ENCODE measurements around the gene NAA30.
"Not testable (repeated sequence)": the region's sequence is repeated elsewhere in the genome, so short reads cannot be mapped to it uniquely, and the experiment has no call there.

- not testable (repeated sequence) for TF ChIP-seq CTCF (IDR thresholded peaks at IDR 0.05; ENCODE audit: insufficient read depth, low read depth, low read length); EZH2 (IDR thresholded peaks at IDR 0.05; ENCODE audit: insufficient read depth, low read length)
These were observed 46.7 kb upstream of the NAA30 start for GRCh38 chr14:57343545-57344297.

All from astrocyte (in vitro differentiated cells and primary cell).